Right renal cortex interstitium (tissue), 3 donors: ENCODE data around the gene F5. TPM values are rescaled to one million over a fixed set of nuclear protein-coding genes. Genes with fewer than 3 reads are reported as not detected.

Experiments used
- DNase-seq, 3 donors: peaks; one replicate each; pipeline ENCODE4 v3.0.0-alpha.2; 2013; ENCODE audit warnings: low read depth in 3 of 3, low spot score in 2 of 3
- polyA plus RNA-seq, 3 donors: library from polyadenylated mRNA; unstranded; fragments of 120-200 nt; gene quantifications; one replicate each; pipeline ENCODE4 v1.2.1, GENCODE V29; 2013; ENCODE audit not compliant: insufficient read length in 3 of 3

Gene F5
- polyA plus RNA-seq, 3 donors: 1.6 to 2.6 (median 2.3) TPM

DNA sequence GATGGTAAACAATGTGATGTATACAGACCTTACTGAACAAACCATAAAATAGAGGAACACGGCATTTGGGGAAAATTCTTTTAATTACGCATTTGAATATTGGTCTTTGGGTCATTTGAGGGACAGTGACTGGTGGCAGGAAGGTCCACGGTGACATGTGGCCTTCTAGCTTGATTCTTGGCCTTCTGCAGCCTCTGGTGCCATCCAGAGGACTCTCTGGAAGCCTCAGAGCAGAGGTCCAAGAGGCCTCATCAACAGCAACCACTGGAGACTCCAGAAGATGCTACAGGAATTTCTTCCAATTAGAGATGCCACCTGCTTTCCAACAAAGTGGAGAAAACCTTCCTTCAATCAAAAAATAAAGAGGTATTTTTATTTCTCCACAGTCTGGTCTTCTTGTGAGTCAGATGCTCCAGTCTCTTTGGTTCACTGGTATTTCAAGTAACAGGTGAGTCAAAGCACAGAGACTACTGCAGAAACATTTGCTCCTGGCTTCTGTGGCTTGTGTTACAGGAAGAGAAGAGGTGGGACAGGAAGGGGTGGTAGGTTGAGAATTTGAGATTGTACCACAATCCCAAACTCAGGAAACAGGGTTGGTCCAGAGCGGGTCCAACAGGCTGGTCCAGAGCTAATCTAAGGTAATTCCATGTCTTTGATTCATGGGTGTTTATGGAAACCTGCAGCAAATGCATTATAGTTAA is 2.7 kb upstream of the F5 start:
- no peak for DNase-seq

- DNase-seq: no peak
These were observed 1.8 kb upstream of the F5 start for GRCh38 chr1:169588112-169588511.

DNA sequence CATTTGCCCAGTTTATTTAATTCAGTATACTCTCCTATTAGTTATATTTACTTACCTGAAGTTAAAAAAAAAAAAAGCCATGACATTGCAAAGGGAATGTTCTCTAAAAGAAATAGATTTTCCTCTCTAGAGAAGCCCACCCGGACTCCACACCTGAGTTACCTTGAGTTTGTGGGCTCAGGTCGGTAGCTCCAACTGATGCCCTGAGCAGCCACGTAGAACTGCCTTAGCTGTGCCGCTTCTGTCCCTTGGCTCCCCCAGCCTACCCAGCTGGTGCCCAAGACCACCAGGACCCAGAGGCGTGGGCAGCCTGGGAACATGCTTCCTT is 250 bp downstream of the F5 start:
- DNase-seq: no peak

GRCh38 chr1:169585181-169585580 is 1.1 kb downstream of the F5 start:
- DNase-seq: no peak

- no peak for DNase-seq
These were observed 1.7 kb downstream of the F5 start for GRCh38 chr1:169584483-169585144.

DNA sequence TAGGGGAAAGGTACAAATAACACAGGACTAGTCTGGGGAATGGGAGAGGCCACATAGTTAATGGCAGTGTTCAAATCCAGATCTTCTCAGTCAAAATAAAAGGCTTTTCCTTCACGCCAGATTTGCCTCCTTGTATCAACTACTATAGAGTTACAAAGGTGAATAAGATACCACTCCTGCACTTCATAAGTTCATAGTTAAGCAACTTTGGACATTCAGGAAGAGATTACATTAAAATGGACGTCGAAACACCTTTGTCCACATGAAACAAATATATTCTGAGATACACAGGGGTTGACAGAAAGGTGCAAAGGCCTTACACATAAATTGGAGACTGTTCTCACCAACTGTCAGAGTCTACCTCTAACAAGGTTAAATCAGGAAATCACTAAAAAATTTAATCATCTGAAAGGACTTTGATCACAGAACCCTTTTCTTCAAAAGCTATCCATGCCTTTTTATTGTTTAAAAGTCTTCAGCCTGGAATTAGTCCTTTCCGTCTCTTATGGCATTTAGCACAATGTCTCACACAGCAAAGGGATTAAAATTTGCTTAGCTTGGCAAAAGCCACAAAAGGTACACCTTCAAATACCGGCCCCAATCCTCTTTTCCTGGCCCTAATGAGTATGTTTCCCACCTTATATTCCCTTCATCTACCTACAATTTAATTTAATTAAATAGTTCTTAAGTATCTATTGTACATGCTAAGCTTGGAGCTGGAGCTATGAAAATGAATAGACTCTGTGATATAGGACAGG is 8.1 kb downstream of the F5 start:
- no peak for DNase-seq

DNA sequence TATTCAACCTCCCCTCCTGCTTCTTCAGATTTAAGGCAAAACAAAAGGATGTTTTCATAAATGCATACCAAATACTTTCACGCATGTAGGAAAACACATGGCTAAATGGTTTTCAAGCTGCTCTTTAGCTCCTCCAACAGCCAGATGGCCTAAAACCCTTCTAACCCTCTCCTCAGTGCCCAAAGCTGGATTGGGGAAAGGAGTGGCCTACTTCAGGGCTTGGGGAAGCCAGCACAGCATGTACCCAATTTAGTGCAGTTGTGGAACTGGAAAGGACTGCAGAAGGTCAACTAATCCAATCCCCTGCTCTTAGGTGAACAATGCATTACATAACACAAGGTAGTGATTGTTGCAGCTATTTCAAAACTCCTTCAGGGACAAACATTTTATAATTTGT is 9.3 kb downstream of the F5 start:
- DNase-seq: no peak

- DNase-seq: no peak
These were observed 9.9 kb downstream of the F5 start for GRCh38 chr1:169576241-169576934.

- no peak for DNase-seq
These were observed 11.9 kb downstream of the F5 start for GRCh38 chr1:169574336-169574735.

DNA sequence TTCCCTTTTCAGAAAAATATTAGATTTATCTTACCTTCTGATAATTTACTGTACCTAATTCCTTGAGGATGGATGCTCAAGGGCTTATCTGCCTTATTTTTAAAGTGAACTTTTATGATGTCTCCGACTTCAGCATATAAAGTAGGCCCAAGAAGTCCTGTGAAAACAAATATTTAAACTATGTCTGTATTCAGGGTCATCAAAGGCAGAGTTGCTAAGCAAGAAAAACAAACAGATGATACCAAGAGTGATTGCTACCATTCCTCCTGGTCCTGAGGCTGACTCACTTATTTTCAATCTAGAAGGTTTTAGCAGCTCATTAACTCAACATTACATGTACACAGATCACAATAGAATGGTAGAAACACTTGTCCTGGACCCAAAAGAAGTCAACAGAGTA is 14.1 kb downstream of the F5 start:
- no peak for DNase-seq

GRCh38 chr1:169571450-169571849 is 14.8 kb downstream of the F5 start:
- DNase-seq: no peak

DNA sequence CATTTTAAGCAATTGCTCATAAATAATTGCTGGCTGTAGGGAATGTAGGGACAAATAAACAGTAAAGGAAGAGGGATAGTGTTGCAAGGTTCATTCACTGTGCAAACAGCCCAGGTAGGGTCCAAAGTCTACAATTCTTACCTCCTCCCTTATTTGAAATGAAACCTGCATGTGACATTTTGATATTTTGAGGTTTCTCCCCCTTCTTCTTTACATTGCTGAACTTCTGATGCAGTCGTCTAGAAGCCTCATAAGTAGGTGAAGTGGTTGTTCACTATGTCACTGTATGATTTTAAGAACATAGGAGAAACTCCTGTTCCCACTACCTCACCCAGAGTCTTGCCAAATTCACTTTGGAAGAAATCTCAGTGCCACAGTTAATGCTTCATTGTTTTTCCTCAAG is 16.1 kb downstream of the F5 start:
- DNase-seq: no peak

GRCh38 chr1:169568497-169568896 is 17.8 kb downstream of the F5 start:
- DNase-seq: no peak

DNA sequence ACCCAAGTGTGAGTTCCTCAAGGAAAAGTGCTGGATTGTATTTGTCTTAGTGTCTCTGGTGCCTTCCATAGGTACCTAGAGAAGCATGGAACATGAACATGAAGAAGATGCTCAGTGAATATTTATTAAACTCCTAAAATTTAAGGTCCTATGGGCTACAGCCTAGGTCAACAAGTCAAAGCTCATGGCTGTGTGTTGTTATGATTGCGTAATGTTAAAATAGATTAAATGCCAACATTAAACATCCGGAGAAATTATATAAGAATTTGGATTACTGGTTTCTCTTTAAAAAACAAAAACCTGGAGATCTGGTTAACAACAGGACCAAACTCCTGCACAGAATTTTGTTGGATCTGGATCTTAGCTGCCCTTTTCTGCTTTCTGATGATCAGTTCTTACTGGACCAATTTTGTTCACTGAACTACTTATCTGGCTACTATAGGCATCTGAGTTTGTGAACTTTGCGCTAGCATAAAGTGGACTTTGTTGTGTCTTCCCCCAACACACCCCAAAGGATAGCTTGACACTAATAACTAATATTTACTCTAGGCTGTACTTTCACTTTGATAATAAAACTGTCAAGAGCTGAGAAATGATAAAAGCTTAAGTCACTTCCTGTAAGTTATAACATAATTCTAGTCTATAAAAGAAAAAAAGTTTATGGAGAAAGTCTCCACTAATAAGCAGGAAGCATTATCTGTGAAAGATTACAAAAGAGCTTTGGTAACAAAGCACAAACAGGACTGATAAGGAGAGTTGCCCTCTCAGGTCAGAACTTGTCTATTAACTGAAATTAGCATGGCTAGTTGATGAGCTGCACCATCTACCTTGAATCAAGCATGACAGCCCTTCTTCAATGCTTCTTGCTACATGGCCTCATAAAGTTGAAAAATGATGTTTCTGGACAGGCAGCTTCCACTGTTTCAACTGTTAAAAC is 20.7 kb downstream of the F5 start:
- DNase-seq: peak in 1 of 3 donors; percentile 18

GRCh38 chr1:169563650-169564049 is 22.6 kb downstream of the F5 start:
- DNase-seq: no peak

- DNase-seq: no peak
These were observed 23.2 kb downstream of the F5 start for GRCh38 chr1:169563019-169563615.

- DNase-seq: no peak
These were observed 24.6 kb downstream of the F5 start for GRCh38 chr1:169561692-169562091.

GRCh38 chr1:169557131-169557530 is 29.1 kb downstream of the F5 start:
- no peak for DNase-seq

DNA sequence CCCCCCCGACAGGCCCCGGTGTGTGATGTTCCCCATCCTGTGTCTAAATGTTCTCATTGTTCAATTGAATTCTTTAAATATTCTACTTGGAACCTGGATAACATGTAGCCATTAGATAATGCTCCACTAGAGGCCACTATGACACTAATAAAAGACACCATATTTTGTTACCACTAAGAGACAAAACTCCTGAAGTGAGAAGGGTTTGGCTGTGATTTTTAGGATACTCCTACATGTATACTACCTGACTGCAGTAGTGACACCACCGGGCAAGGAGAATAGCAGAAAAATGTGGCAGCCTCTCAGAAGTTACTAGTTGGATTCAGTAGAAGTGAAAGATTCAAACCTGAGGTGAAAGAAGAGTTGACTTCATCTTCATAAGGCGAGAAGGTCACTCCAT is 36.0 kb downstream of the F5 start:
- DNase-seq: no peak

GRCh38 chr1:169548282-169548681 is 38.0 kb downstream of the F5 start:
- DNase-seq: no peak
